ENCODE data around the gene ZC3H18. TPM values are rescaled to one million over a fixed set of nuclear protein-coding genes. Genes with fewer than 3 reads are reported as not detected.
"Not testable (repeated sequence)": the region's sequence is repeated elsewhere in the genome, so short reads cannot be mapped to it uniquely, and the experiment has no call there.

ZC3H18 gene
- total RNA-seq, 1 experiment from 2014 or later: 21.7 TPM

- no peak for DNase-seq (ENCODE audit: low read depth)
Observed at GRCh38 chr16:88651989-88652761, 82.0 kb downstream of the ZC3H18 start.

DNA sequence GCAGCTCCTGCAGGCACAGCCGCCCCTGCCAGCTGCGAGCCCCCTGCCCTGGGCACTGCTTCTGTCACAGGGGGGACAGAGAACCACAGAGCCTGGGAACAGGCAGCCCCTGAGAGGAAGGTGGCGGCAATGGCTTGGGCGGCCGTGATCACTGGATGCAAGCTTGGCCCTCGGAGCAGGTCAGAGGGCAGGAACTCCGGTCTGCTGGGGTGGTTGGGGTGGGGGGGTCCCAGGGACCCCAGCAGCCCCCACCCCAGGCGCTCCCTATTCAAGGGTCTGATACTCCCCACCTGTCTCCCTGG is 82.5 kb downstream of the ZC3H18 start:
- no peak for DNase-seq (ENCODE audit: low read depth)

DNA sequence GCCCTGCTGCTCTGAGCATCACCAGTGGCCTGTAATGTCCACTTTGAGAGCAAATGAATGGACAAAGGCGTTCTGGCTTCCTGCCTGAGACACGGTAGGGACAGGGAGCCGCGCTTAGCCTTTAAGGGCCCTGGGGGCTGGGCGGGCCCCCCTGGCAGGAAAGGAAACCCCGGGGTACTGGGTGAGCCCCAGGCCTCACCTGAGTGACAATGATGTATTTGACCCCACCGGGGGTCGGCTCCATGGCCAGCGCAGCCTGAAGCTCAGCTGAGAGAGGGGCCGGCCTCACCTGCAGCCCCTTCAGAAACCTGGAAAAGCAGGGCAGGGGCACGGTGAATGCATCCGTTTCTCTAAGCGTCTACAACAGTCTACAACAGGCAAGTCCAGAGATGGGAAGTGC is 82.9 kb downstream of the ZC3H18 start:
- DNase-seq (ENCODE audit: low read depth): no peak

GRCh38 chr16:88653596-88654362 is 83.6 kb downstream of the ZC3H18 start:
- DNase-seq (ENCODE audit: low read depth): no peak

GRCh38 chr16:88654363-88655052 is 84.3 kb downstream of the ZC3H18 start:
- DNase-seq (ENCODE audit: low read depth): no peak

GRCh38 chr16:88655053-88655732 is 85.0 kb downstream of the ZC3H18 start:
- no peak for DNase-seq (ENCODE audit: low read depth)

- no peak for DNase-seq (ENCODE audit: low read depth)
Observed at GRCh38 chr16:88655733-88656281, 85.6 kb downstream of the ZC3H18 start.

GRCh38 chr16:88656291-88656980 is 86.2 kb downstream of the ZC3H18 start:
- DNase-seq (ENCODE audit: low read depth): no peak

- no peak for DNase-seq (ENCODE audit: low read depth)
Observed at GRCh38 chr16:88657371-88657770, 87.2 kb downstream of the ZC3H18 start.

- no peak for DNase-seq (ENCODE audit: low read depth)
Observed at GRCh38 chr16:88658714-88659113, 88.5 kb downstream of the ZC3H18 start.

- DNase-seq (ENCODE audit: low read depth): no peak
Observed at GRCh38 chr16:88659160-88659559, 89.0 kb downstream of the ZC3H18 start.

DNA sequence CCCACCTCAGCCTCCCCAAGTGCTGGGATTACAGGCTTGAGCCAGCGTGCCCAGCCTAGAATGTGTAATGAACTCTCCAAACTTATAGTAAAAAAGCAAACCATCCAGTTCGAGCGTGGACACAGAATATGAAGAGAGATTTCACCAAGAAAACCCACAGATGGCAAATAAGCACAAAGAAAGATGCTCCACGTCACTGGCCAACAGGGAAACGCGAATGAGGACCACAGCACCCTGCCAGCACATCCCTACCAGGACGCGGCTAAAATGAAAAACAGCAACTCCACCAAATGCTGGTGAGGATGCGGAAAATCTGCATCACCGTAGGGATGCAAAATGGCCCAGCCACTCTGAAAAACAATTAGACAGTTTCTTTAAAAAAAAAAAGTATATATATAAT is 91.3 kb downstream of the ZC3H18 start:
- no peak for DNase-seq (ENCODE audit: low read depth)

DNA sequence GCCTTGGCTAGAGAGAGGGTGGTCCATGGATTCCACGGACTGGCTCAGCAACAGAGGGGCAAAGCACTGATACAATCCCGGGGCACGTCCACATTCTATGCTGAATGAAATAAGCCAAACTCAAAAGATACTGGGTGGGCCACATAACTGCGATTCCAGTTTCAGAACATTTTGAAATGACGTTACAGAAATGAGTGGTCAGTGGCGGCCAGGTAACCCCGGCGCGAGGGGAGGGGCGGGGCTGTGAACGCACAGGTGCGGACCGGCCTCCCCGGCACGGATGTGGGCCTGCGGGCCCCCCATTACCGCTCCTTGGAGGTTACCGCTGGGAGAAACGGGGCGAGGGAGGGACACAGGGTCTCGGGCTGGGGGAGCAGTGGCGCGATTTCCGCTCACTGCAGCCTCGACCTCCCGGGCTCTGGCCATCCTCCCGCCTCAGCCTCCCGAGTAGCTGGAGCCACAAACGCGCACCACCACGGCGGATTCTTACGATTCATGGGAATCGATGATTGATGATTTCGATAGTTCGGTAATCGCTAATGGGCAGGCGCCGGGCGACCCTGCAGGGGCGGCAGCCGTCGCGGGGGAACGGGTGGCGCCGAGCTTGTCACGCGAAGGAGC is 92.1 kb downstream of the ZC3H18 start:
- no peak for DNase-seq (ENCODE audit: low read depth)

GRCh38 chr16:88662843-88663606 is 92.8 kb downstream of the ZC3H18 start, which contains the start of gene MVD:
TSS of gene MVD (minus strand) at chr16:88663091. CDS start at chr16:88663080, 11 bp downstream.
- DNase-seq (ENCODE audit: low read depth): peak; percentile 98

GRCh38 chr16:88665148-88665547 is 94.9 kb downstream of the ZC3H18 start:
- DNase-seq (ENCODE audit: low read depth): no peak

GRCh38 chr16:88665570-88665969 is 95.4 kb downstream of the ZC3H18 start:
- DNase-seq (ENCODE audit: low read depth): no peak

GRCh38 chr16:88667461-88667860 is 97.3 kb downstream of the ZC3H18 start:
- peak; percentile 31 for DNase-seq (ENCODE audit: low read depth)

DNA sequence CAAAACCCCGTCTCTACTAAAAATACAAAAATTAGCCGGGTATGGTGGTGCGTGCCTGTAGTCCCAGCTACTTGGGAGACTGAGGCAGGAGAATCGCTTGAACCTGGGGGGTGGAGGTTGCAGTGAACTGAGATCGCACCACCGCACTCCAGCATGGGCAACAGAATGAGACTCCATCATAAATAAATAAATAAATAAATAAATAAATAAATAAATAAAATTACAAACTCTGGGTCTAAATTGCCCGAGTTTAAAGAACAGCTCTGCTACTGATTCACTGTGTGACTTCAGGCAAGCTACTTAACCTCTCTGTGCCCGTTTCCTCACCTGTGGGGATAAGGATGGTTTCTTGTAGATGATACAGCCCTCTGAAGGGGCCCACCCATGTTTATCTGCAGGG is 99.3 kb downstream of the ZC3H18 start:
- not testable (repeated sequence) for DNase-seq (ENCODE audit: low read depth)

DNA sequence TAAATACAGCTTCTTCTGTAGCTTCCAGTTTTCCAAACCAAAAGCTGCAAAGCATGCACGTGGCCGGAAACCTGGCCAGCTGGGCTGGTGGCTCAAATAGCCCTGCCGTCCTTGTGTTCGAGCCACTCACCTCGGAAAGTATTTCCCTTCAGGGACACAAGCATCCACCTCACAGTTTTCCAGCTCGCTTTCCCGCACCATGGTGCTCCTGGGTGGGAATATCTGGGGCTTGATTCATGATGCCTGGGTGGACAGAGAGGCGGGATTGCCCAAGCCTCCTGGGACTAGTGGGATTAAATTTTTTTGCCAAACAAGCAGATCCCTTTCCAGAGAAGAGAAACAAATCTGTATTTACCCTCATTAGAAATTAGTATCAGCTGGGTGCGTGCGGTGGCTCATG is 99.8 kb downstream of the ZC3H18 start:
- DNase-seq (ENCODE audit: low read depth): no peak

Measured in HT1080 (cell line).